Mesenchymal stem cell (in vitro differentiated cells and primary cell): ENCODE measurements around the gene SLC30A1.

Experiments used
- DNase-seq: peaks from one replicate; pipeline ENCODE4 v3.0.0-alpha.2; 2013
- H2AFZ ChIP-seq: one replicate; pipeline ENCODE4 v1.6.1; 2013; ENCODE audit warnings: low read depth, mild to moderate bottlenecking, control low read depth, inconsistent platforms, low read length, moderate library complexity
- H2AK5ac ChIP-seq: 2 replicates; pipeline ENCODE4 v1.6.1; 2013; ENCODE audit warnings: low read length, moderate library complexity, mild to moderate bottlenecking, inconsistent platforms; ENCODE audit not compliant: severe bottlenecking
- H2BK120ac ChIP-seq: one replicate; pipeline ENCODE4 v1.6.1; 2013; ENCODE audit warnings: low read depth, mild to moderate bottlenecking, inconsistent platforms, low read length, moderate library complexity
- H2BK12ac ChIP-seq, 2 experiments: one replicate each; pipeline ENCODE4 v1.6.1; 2013; ENCODE audit warnings: inconsistent platforms in 2 of 2, low read length in 2 of 2, mild to moderate bottlenecking in 2 of 2, moderate library complexity in 2 of 2, control low read depth in 1 of 2
- H2BK15ac ChIP-seq: one replicate; pipeline ENCODE4 v1.6.1; 2013; ENCODE audit warnings: mild to moderate bottlenecking, low read depth, inconsistent platforms; ENCODE audit not compliant: poor library complexity, severe bottlenecking
- H2BK5ac ChIP-seq: 2 replicates; pipeline ENCODE4 v1.6.1; 2013; ENCODE audit warnings: low read depth, mild to moderate bottlenecking, low read length, control low read depth, inconsistent platforms; ENCODE audit not compliant: poor library complexity, severe bottlenecking
- H3K14ac ChIP-seq, 2 experiments: one replicate each; pipeline ENCODE4 v1.6.1; 2013; ENCODE audit warnings: inconsistent platforms in 2 of 2, low read length in 2 of 2, control low read depth in 1 of 2, mild to moderate bottlenecking in 1 of 2, moderate library complexity in 1 of 2
- H3K18ac ChIP-seq, 2 experiments: one replicate each; pipeline ENCODE4 v1.6.1; 2013; ENCODE audit warnings: inconsistent platforms in 2 of 2, low read length in 2 of 2, control low read depth in 1 of 2, low read depth in 1 of 2, mild to moderate bottlenecking in 1 of 2
- H3K23ac ChIP-seq, 2 experiments: one replicate each; pipeline ENCODE4 v1.6.1; 2013; ENCODE audit warnings: inconsistent platforms in 2 of 2, low read length in 2 of 2, mild to moderate bottlenecking in 2 of 2, moderate library complexity in 2 of 2, control low read depth in 1 of 2
- H3K27ac ChIP-seq: 2 replicates; pipeline ENCODE4 v1.5.1; 2013; ENCODE audit warnings: mild to moderate bottlenecking, moderate library complexity, low read length, control low read depth, inconsistent platforms; ENCODE audit not compliant: poor library complexity, severe bottlenecking
- H3K27me3 ChIP-seq, 2 experiments: 2 replicates each; pipeline versions ENCODE4 v1.6.1 to v1.7.0; 2013; ENCODE audit warnings: low read length in 2 of 2, mild to moderate bottlenecking in 2 of 2, moderate library complexity in 2 of 2, control low read depth in 1 of 2, inconsistent platforms in 1 of 2; ENCODE audit not compliant: control insufficient read depth in 1 of 2, insufficient read depth in 1 of 2
- H3K36me3 ChIP-seq, 2 experiments: 2 replicates each; pipeline versions ENCODE4 v1.6.1 to v1.7.0; 2013; ENCODE audit warnings: low read length in 2 of 2, control low read depth in 1 of 2, inconsistent platforms in 1 of 2, low read depth in 1 of 2, mild to moderate bottlenecking in 1 of 2; ENCODE audit not compliant: insufficient read depth in 2 of 2, control insufficient read depth in 1 of 2
- H3K4ac ChIP-seq, 2 experiments: one replicate each; pipeline ENCODE4 v1.6.1; 2013; ENCODE audit warnings: inconsistent platforms in 2 of 2, low read length in 2 of 2, mild to moderate bottlenecking in 2 of 2, moderate library complexity in 2 of 2, control low read depth in 1 of 2, low read depth in 1 of 2
- H3K4me1 ChIP-seq: 2 replicates; pipeline ENCODE4 v1.6.1; 2013; ENCODE audit warnings: low read depth, low read length, control low read depth; ENCODE audit not compliant: control insufficient read depth, insufficient read depth
- H3K4me2 ChIP-seq: 2 replicates; pipeline ENCODE4 v1.6.1; 2013; ENCODE audit warnings: low read length, mild to moderate bottlenecking, inconsistent platforms; ENCODE audit not compliant: poor library complexity, severe bottlenecking
- H3K4me3 ChIP-seq, 2 experiments: 2 replicates each; pipeline versions ENCODE4 v1.5.1 to v1.7.0; 2013; ENCODE audit warnings: low read length in 2 of 2, mild to moderate bottlenecking in 2 of 2, control low read depth in 1 of 2, low read depth in 1 of 2; ENCODE audit not compliant: insufficient read depth in 1 of 2
- H3K79me1 ChIP-seq: replicated peaks from 2 replicates; pipeline ENCODE4 v1.6.1; 2013; ENCODE audit warnings: mild to moderate bottlenecking, control low read depth, low read length, inconsistent platforms; ENCODE audit not compliant: poor library complexity, severe bottlenecking
- H3K9ac ChIP-seq: 2 replicates; pipeline ENCODE4 v1.7.0; 2013; ENCODE audit warnings: mild to moderate bottlenecking, low read length, moderate library complexity
- H3K9me3 ChIP-seq: 2 replicates; pipeline ENCODE4 v1.7.0; 2013; ENCODE audit warnings: mild to moderate bottlenecking, low read length; ENCODE audit not compliant: control insufficient read depth
- H4K8ac ChIP-seq: one replicate; pipeline ENCODE4 v1.6.1; 2013; ENCODE audit warnings: inconsistent platforms, mild to moderate bottlenecking, low read length, moderate library complexity
- H4K91ac ChIP-seq: one replicate; pipeline ENCODE4 v1.6.1; 2013; ENCODE audit warnings: mild to moderate bottlenecking, low read length, inconsistent platforms
- WGBS: methylation state at CpG from one replicate; pipeline ENCODE4 v1.1.7; 2013; ENCODE audit warnings: mixed read lengths; 5-methylcytosine and 5-hydroxymethylcytosine counted together

SLC30A1 gene

DNA sequence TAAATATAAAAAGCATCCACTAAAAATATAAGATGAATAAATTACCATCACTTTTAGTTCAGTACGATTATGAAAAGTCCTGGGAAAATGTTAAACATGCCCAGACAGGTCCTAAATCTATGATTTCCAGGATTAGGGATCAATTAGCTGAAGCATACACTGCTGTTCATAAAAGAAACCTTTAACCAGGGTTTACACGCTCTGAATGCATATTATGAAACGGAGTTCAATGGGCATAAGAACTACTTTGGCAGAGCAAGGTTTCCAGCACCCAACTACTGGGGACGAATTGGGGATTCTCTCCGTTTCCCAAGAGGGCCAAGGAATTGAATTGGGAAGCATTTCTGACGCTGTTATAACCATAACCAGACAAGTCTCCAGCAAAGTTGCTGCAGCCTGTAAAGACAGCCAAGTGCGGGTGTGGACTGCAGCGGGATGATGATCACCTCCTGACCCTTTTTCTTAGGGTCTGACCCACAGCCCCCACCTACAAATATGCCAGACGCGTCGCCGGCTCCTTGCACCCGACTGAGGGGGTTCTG lies 1.6 kb downstream of the SLC30A1 start:
- Histone ChIP-seq H3K27ac (peak overlapping the region; percentile 22), H4K8ac (peak overlapping the region; percentile 88), H3K9ac (peak overlapping the region; percentile 95), H2BK12ac (no peak overlapping the region), H2BK120ac (no peak overlapping the region), H3K27me3 (no peaks in the 10 kb centered on the region), H3K36me3 (peaks cover 3 to 38% of the 10 kb centered on the region in 2 experiments), H4K91ac (no peak overlapping the region), H2AFZ (no peak overlapping the region), H3K4me2 (peak overlapping the region; percentile 74), H3K4ac (no peak overlapping the region), H2AK5ac (no peak overlapping the region), H3K9me3 (no peaks in the 10 kb centered on the region), H3K4me1 (peaks cover 6% of the 10 kb centered on the region), H2BK5ac (no peak overlapping the region), H3K18ac (peak overlapping the region; percentile 68 to 75), H3K4me3 (peak overlapping the region; percentile 97 to 99), H3K79me1 (peaks cover 5% of the 10 kb centered on the region), H2BK15ac (no peak overlapping the region), H3K14ac (no peak overlapping the region), H3K23ac (peak overlapping the region in 1 of 2 experiments; percentile 60)
- 0% methylated on average over 12 of the region's 13 CpGs for WGBS
- peak; percentile 52 for DNase-seq

DNA sequence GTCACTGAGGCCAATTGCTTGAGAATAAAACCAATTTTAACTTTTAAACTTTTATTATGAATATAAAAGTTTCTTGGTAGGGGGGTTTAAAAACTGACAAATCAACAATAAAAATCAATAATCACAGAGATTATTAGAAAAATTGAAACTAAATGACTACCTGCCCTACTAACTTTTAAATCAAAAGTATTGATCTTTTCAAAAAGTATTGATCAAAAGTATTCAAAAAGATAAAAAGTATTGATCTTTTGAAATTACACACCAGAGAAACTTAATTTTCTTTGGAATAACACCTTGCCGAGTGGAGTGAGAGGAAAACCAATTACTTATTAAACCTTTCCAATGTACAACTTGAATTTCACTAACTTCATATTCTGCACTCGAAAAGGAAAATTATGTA lies 2.2 kb downstream of the SLC30A1 start:
- H3K4me3 ChIP-seq = peak overlapping the region in 1 of 2 experiments; percentile 99
- H3K4me2 ChIP-seq = peak overlapping the region; percentile 49
- H3K9ac ChIP-seq = peak overlapping the region; percentile 95
- H2AFZ ChIP-seq = no peak overlapping the region
- H3K18ac ChIP-seq = no peak overlapping the region
- no peaks in the 10 kb centered on the region for H3K27me3 ChIP-seq
- no peak overlapping the region for H2AK5ac ChIP-seq
- H3K9me3 ChIP-seq = no peaks in the 10 kb centered on the region
- H2BK12ac ChIP-seq = no peak overlapping the region
- peaks cover 3 to 44% of the 10 kb centered on the region in 2 experiments for H3K36me3 ChIP-seq
- H3K27ac ChIP-seq = no peak overlapping the region
- peaks cover 5% of the 10 kb centered on the region for H3K79me1 ChIP-seq
- H3K23ac ChIP-seq = no peak overlapping the region
- H3K4ac ChIP-seq = no peak overlapping the region
- no peak overlapping the region for H3K14ac ChIP-seq
- H3K4me1 ChIP-seq = peaks cover 6% of the 10 kb centered on the region
- H2BK5ac ChIP-seq = no peak overlapping the region
- no peak overlapping the region for H2BK15ac ChIP-seq
- H2BK120ac ChIP-seq = no peak overlapping the region
- no peak overlapping the region for H4K91ac ChIP-seq
- WGBS = no CpG with 5 or more reads among the region's 2 CpGs
- DNase-seq = no peak
- H4K8ac ChIP-seq = no peak overlapping the region

DNA sequence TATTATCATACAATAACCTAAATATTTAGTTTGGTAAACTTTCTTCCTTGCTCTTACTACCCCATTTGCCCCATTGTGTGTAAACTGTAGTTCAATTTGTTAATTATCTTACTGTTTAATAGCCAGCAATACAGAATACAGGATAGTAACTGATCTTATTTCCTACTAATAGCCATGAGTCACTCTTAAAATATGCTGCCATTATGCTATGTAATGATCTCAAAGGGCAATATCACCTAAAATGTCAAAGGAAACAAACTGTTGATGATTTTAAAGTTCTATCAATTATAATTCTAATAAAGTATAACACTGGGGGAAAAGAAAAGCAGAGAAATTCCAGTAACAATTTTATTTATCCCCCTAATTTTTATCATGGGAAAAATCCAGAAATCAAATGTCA lies 4.3 kb downstream of the SLC30A1 start:
- H3K4me3 ChIP-seq = peak overlapping the region in 1 of 2 experiments; percentile 99
- no peak overlapping the region for H3K23ac ChIP-seq
- no peak overlapping the region for H2BK15ac ChIP-seq
- no peaks in the 10 kb centered on the region for H3K27me3 ChIP-seq
- peaks cover 3 to 52% of the 10 kb centered on the region in 2 experiments for H3K36me3 ChIP-seq
- H2BK5ac ChIP-seq = no peak overlapping the region
- H2AK5ac ChIP-seq = no peak overlapping the region
- peaks cover 5% of the 10 kb centered on the region for H3K4me1 ChIP-seq
- H3K18ac ChIP-seq = no peak overlapping the region
- no peak overlapping the region for H2BK120ac ChIP-seq
- peak overlapping the region; percentile 95 for H3K9ac ChIP-seq
- H3K4me2 ChIP-seq = no peak overlapping the region
- no peak overlapping the region for H4K91ac ChIP-seq
- H3K14ac ChIP-seq = no peak overlapping the region
- no peak overlapping the region for H4K8ac ChIP-seq
- H2AFZ ChIP-seq = no peak overlapping the region
- no peak overlapping the region for H3K4ac ChIP-seq
- DNase-seq = no peak
- no peak overlapping the region for H3K27ac ChIP-seq
- H3K9me3 ChIP-seq = no peaks in the 10 kb centered on the region
- no peak overlapping the region for H2BK12ac ChIP-seq
- H3K79me1 ChIP-seq = peaks cover 5% of the 10 kb centered on the region

- no peak overlapping the region for H4K8ac ChIP-seq
- no peak overlapping the region for H3K4ac ChIP-seq
- H2BK120ac ChIP-seq = no peak overlapping the region
- no peak overlapping the region for H3K23ac ChIP-seq
- no peak overlapping the region for H4K91ac ChIP-seq
- no peaks in the 10 kb centered on the region for H3K27me3 ChIP-seq
- H3K14ac ChIP-seq = no peak overlapping the region
- H3K4me2 ChIP-seq = no peak overlapping the region
- H3K18ac ChIP-seq = no peak overlapping the region
- no peaks in the 10 kb centered on the region for H3K9me3 ChIP-seq
- peaks cover 0 to 52% of the 10 kb centered on the region in 2 experiments for H3K36me3 ChIP-seq
- H3K79me1 ChIP-seq = peaks cover 3% of the 10 kb centered on the region
- H3K4me3 ChIP-seq = no peak overlapping the region
- H3K9ac ChIP-seq = no peak overlapping the region
- no peak overlapping the region for H2BK12ac ChIP-seq
- DNase-seq = no peak
- H2AK5ac ChIP-seq = no peak overlapping the region
- 100% methylated on average over 2 of the region's 2 CpGs for WGBS
- no peak overlapping the region for H2BK15ac ChIP-seq
- no peak overlapping the region for H2BK5ac ChIP-seq
- peaks cover 2% of the 10 kb centered on the region for H3K4me1 ChIP-seq
- H2AFZ ChIP-seq = no peak overlapping the region
- no peak overlapping the region for H3K27ac ChIP-seq
Measured at GRCh38 chr1:211571998-211572397, 7.0 kb downstream of the SLC30A1 start.
